PC-3 (cell line): ENCODE data around the gene REST. TPM values are rescaled to one million over a fixed set of nuclear protein-coding genes. Genes with fewer than 3 reads are reported as not detected.
"Not testable (repeated sequence)": the region's sequence is repeated elsewhere in the genome, so short reads cannot be mapped to it uniquely, and the experiment has no call there.

Experiments used
- ATAC-seq: fragments of 200-7000 bp; cut with Tn5 transposase; 2 replicates; pipeline ENCODE4 v1.9.1; 2020; ENCODE audit warnings: mild to moderate bottlenecking, moderate library complexity
- BruUV-seq: library from RNA; stranded (reverse); fragments of 400-500 nt; replicated peaks from 2 replicates; lab custom pipeline; 2021; lab: Mats Ljungman, UMichigan
- CTCF ChIA-PET: fragments of 300-600 bp; sonication (Branson Sonifier 250); formaldehyde crosslinking; loops from one replicate; lab custom pipeline; 2022; ENCODE audit warnings: antibody characterized with exemption; lab: Charles Lee
- POLR2A ChIA-PET: fragments of 300-600 bp; sonication (Branson Sonifier 250); formaldehyde crosslinking; loops from one replicate; lab custom pipeline; 2022; ENCODE audit warnings: antibody characterized with exemption; ENCODE audit not compliant: unreplicated experiment; lab: Charles Lee
- DNase-seq: peaks from one replicate; pipeline ENCODE4 v3.0.0-alpha.2; 2015
- H2AFZ ChIP-seq: fragments of 300-600 bp; sonication (generic); 2 replicates; pipeline ENCODE4 v1.6.0; 2016; ENCODE audit warnings: antibody characterized with exemption, low read length
- H3F3A ChIP-seq: fragments of 300-600 bp; sonication (generic); one replicate; pipeline ENCODE4 v1.6.0; 2017; ENCODE audit warnings: antibody characterized with exemption, low read length, control low read depth, mild to moderate bottlenecking; ENCODE audit not compliant: unreplicated experiment
- H3K27ac ChIP-seq: fragments of 300-600 bp; sonication (generic); 2 replicates; pipeline ENCODE4 v1.5.1; 2016; ENCODE audit warnings: mild to moderate bottlenecking, low read length
- H3K27me3 ChIP-seq: fragments of 300-600 bp; sonication (generic); 2 replicates; pipeline ENCODE4 v1.6.1; 2016; ENCODE audit warnings: low read length, mixed read lengths
- H3K36me3 ChIP-seq: fragments of 300-600 bp; sonication (generic); 2 replicates; pipeline ENCODE4 v1.6.1; 2016; ENCODE audit warnings: low read depth, mixed run types, low read length, mixed read lengths
- H3K4me1 ChIP-seq: fragments of 300-600 bp; sonication (generic); 2 replicates; pipeline ENCODE4 v1.5.1; 2016; ENCODE audit warnings: low read length; ENCODE audit not compliant: insufficient read depth
- H3K4me2 ChIP-seq: fragments of 300-600 bp; sonication (generic); 2 replicates; pipeline ENCODE4 v1.6.0; 2016; ENCODE audit warnings: low read length
- H3K4me3 ChIP-seq: fragments of 300-600 bp; sonication (generic); 2 replicates; pipeline ENCODE4 v1.5.1; 2016; ENCODE audit warnings: mild to moderate bottlenecking, low read length, mixed read lengths
- H3K79me2 ChIP-seq: fragments of 300-600 bp; sonication (generic); 2 replicates; pipeline ENCODE4 v1.6.1; 2017; ENCODE audit warnings: low read length, mixed read lengths
- H3K9ac ChIP-seq: fragments of 300-600 bp; sonication (generic); 2 replicates; pipeline ENCODE4 v1.6.0; 2016; ENCODE audit warnings: mild to moderate bottlenecking, low read length
- H3K9me2 ChIP-seq: fragments of 300-600 bp; sonication (generic); replicated peaks from 2 replicates; pipeline ENCODE4 v1.6.1; 2016; ENCODE audit warnings: mixed run types, low read length, mixed read lengths
- H3K9me3 ChIP-seq: fragments of 300-600 bp; sonication (generic); 2 replicates; pipeline ENCODE4 v1.6.1; 2016; ENCODE audit warnings: low read length, mixed read lengths
- H4K20me1 ChIP-seq: fragments of 300-600 bp; sonication (generic); 2 replicates; pipeline ENCODE4 v1.6.1; 2016; ENCODE audit warnings: low read length, mixed read lengths
- CTCF ChIP-seq: fragments of 300-600 bp; sonication (generic); conservative IDR thresholded peaks from 2 replicates; pipeline ENCODE4 v1.5.1; 2017; ENCODE audit warnings: antibody characterized with exemption, low read depth, mild to moderate bottlenecking, low read length
- EZH2 ChIP-seq: fragments of 300-600 bp; sonication (generic); IDR thresholded peaks from one replicate; pipeline ENCODE4 v1.6.1; 2017; ENCODE audit warnings: antibody characterized with exemption, mild to moderate bottlenecking, low read length; ENCODE audit not compliant: unreplicated experiment
- EZH2phosphoT487 ChIP-seq: fragments of 300-600 bp; sonication (generic); IDR thresholded peaks from 2 replicates; pipeline ENCODE4 v1.6.1; 2018; ENCODE audit warnings: mild to moderate bottlenecking, antibody characterized with exemption, low read length, borderline replicate concordance
- intact Hi-C: fragments of 100-400 bp; cut with micrococcal nuclease; formaldehyde crosslinking; loops from 2 replicates; pipeline ENCODE4 v1.9.0; 2023
- total RNA-seq: library from RNA; depleted of rRNA; stranded (reverse); fragments of >200 nt; gene quantifications from 2 replicates; pipeline ENCODE4 v1.2.3, GENCODE V29; 2014

Gene REST
- total RNA-seq, 1 experiment from 2014 or later = 22.4 TPM

DNA sequence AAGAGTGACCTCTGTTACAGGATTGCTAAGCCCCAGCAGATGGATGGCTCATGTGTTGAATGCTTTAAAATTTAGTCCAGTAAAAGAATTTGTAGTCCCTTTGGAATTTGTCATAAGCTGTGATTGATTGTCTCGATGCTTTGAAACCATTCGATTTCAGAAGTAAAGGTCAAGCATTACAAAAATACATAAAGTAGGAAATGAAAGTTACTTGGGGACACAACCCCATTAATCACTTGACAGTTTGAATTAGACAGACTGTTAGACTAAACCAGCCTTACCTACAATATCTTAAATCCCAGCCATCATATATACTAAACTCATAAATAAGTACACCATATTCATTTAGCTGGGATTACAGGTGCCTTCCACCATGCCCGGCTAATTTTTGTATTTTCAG is 6.6 kb downstream of the REST start:
- ATAC-seq (peak; percentile 33), DNase-seq (no peak)
- intact Hi-C loops = no loop called here
- no peaks in the 10 kb centered on the region for H3K27me3 ChIP-seq
- H3K4me2 ChIP-seq = no peak overlapping the region
- ChIA-PET CTCF (no interaction called here), POLR2A (no interaction called here)
- H3K9me3 ChIP-seq = no peaks in the 10 kb centered on the region
- H3K9me2 ChIP-seq = no peaks in the 10 kb centered on the region
- H3K4me1 ChIP-seq = peaks cover 15% of the 10 kb centered on the region
- peaks cover 82% of the 10 kb centered on the region for H3K79me2 ChIP-seq
- H3K9ac ChIP-seq = no peak overlapping the region
- TF ChIP-seq CTCF (no peak), EZH2 (no peak), EZH2phosphoT487 (no peak)
- no peaks in the 10 kb centered on the region for H3F3A ChIP-seq
- H3K4me3 ChIP-seq = no peak overlapping the region
- 0 out of 2 replicates have a peak, but pooled peaks cover 5% of the 10 kb centered on the region for H4K20me1 ChIP-seq
- H2AFZ ChIP-seq = no peak overlapping the region
- no peak overlapping the region for H3K27ac ChIP-seq
- H3K36me3 ChIP-seq = 0 out of 2 replicates have a peak, but pooled peaks cover 3% of the 10 kb centered on the region
- no TSS peak for BruUV-seq

DNA sequence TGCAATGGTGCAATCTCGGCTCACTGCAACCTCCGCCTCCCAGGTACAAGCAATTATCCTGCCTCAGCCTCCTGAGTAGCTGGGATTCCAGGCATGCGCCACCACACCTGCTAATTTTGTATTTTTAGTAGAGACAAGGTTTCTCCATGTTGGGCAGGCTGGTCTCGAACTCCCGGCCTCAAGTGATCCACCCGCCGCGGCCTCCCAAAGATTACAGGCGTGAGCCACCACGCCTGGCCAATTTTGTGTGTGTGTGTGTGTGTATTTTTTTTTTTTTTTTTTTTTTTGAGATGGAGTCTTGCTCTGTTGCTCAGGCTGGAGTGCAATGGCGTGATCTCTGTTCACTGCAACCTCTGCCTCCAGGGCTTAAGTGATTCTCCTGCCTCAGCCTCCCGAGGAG is 7.3 kb downstream of the REST start:
- H3K36me3 ChIP-seq, H3K9me2 ChIP-seq, H3K4me2 ChIP-seq, DNase-seq, H2AFZ ChIP-seq, CTCF ChIA-PET, H3K9ac ChIP-seq, H3K4me3 ChIP-seq, POLR2A ChIA-PET, H3K27me3 ChIP-seq, H3K9me3 ChIP-seq, H4K20me1 ChIP-seq, H3F3A ChIP-seq, H3K27ac ChIP-seq, BruUV-seq, intact Hi-C loops, ATAC-seq: not testable (repeated sequence)
- peaks cover 76% of the 10 kb centered on the region for H3K79me2 ChIP-seq
- H3K4me1 ChIP-seq = peaks cover 11% of the 10 kb centered on the region

DNA sequence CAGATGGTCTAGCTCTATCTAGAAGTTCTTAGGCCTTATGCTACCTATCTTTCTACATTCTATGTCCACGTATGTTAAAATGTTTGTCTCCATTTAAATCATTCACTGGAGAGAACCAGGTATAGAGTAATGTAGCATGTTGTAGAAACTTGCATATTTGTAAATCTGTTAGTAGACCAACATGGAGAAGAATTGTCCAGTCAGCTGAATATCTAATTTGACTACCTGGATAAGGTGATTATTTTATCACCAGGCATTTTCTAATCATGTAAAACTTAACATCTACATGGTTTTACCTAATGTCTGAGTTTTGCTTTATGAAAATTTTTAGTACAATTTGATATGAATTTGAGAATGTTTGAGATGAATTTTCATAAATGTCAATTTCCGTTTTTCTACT is 19.5 kb downstream of the REST start:
- peaks cover 26% of the 10 kb centered on the region; the same call in 1 of the 2 replicates for H3K36me3 ChIP-seq
- ATAC-seq = no peak
- intact Hi-C loops = no loop called here

More for the DNA sequence above, 19.5 kb downstream of the REST start:
- no peak overlapping the region for H3K4me3 ChIP-seq
- no peak for TF ChIP-seq EZH2phosphoT487
- TF ChIP-seq EZH2 = no peak
- no peak for TF ChIP-seq CTCF
- H3K27me3 ChIP-seq = no peaks in the 10 kb centered on the region
- H2AFZ ChIP-seq = no peak overlapping the region
- no peaks in the 10 kb centered on the region for H3K4me1 ChIP-seq
- H3K27ac ChIP-seq = no peak overlapping the region
- POLR2A ChIA-PET = no interaction called here
- no peak overlapping the region for H3K9ac ChIP-seq
- H4K20me1 ChIP-seq = no peaks in the 10 kb centered on the region
- DNase-seq = no peak
- no peaks in the 10 kb centered on the region for H3K79me2 ChIP-seq
- no TSS peak for BruUV-seq
- CTCF ChIA-PET = no interaction called here
- no peaks in the 10 kb centered on the region for H3K9me3 ChIP-seq
- no peaks in the 10 kb centered on the region for H3F3A ChIP-seq
- H3K4me2 ChIP-seq = no peak overlapping the region
- H3K9me2 ChIP-seq = no peaks in the 10 kb centered on the region
